ENCODE data around the gene SLC16A12.
A peak's percentile ranks its signal among the peaks of the same experiment; 100 is the strongest.

Gene SLC16A12

DNA sequence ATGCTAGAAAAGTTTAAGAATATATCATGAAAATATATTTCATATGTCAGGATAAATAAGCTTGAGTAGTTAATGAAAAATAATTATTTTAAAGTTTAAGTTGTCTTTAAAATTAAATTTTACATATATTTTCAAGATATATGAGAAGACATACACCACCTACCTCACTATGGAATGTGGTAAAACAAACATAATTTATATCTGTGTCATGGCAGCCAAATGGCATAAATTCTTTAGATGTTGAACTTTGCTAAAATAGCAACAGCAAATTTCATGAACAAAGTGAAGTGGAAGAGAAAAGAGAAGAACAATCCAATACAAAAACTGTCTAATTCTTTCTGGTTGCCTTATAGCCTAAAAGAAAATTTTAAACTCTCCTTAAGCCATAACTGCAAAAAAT lies 39.6 kb upstream of the SLC16A12 start:
- Histone ChIP-seq H3K36me3 (replicated peaks) (no peaks in the 10 kb centered on the region), H3K4me3 (ENCODE audit: low read depth, low read length) (no peak overlapping the region), H3K27ac (peak overlapping the region; percentile 50), H3K27me3 (replicated peaks) (no peaks in the 10 kb centered on the region)
- in situ Hi-C loops (cut with HindIII; ENCODE audit: low pct_ligation_motif_present, low sequenced_read_pairs) = no loop called here
- DNase-seq = no peak
- TF ChIP-seq, protein P1, sequence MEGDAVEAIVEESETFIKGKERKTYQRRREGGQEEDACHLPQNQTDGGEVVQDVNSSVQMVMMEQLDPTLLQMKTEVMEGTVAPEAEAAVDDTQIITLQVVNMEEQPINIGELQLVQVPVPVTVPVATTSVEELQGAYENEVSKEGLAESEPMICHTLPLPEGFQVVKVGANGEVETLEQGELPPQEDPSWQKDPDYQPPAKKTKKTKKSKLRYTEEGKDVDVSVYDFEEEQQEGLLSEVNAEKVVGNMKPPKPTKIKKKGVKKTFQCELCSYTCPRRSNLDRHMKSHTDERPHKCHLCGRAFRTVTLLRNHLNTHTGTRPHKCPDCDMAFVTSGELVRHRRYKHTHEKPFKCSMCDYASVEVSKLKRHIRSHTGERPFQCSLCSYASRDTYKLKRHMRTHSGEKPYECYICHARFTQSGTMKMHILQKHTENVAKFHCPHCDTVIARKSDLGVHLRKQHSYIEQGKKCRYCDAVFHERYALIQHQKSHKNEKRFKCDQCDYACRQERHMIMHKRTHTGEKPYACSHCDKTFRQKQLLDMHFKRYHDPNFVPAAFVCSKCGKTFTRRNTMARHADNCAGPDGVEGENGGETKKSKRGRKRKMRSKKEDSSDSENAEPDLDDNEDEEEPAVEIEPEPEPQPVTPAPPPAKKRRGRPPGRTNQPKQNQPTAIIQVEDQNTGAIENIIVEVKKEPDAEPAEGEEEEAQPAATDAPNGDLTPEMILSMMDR (IDR thresholded peaks at IDR 0.05; ENCODE audit: low read depth, low read length, missing control alignments) = no peak

DNA sequence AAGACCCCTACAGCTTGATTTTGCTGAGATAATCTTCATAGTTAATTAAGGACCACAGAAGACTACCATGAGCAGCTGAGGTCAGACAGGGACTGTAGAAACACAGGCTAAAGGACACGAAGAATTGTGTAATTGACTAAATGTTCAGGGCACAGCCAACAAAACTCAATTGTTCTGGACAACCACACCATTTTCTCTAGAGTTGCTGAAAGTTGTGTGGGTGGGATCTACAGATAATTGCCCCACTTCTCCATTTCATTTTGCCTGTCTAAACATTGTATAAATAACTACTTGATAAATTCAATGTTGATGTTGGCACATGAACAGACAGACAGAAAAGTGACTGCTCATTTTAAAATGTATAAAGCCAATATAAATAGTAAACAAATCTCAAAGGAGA lies 39.0 kb upstream of the SLC16A12 start:
- Histone ChIP-seq H3K27ac (peak overlapping the region; percentile 50), H3K4me3 (ENCODE audit: low read depth, low read length) (no peak overlapping the region), H3K36me3 (replicated peaks) (no peaks in the 10 kb centered on the region), H3K27me3 (replicated peaks) (no peaks in the 10 kb centered on the region)
- in situ Hi-C loops (cut with HindIII; ENCODE audit: low pct_ligation_motif_present, low sequenced_read_pairs) = no loop called here
- peak; percentile 29 for DNase-seq
- TF ChIP-seq, protein P1 (IDR thresholded peaks at IDR 0.05; ENCODE audit: low read depth, low read length, missing control alignments) = no peak

DNA sequence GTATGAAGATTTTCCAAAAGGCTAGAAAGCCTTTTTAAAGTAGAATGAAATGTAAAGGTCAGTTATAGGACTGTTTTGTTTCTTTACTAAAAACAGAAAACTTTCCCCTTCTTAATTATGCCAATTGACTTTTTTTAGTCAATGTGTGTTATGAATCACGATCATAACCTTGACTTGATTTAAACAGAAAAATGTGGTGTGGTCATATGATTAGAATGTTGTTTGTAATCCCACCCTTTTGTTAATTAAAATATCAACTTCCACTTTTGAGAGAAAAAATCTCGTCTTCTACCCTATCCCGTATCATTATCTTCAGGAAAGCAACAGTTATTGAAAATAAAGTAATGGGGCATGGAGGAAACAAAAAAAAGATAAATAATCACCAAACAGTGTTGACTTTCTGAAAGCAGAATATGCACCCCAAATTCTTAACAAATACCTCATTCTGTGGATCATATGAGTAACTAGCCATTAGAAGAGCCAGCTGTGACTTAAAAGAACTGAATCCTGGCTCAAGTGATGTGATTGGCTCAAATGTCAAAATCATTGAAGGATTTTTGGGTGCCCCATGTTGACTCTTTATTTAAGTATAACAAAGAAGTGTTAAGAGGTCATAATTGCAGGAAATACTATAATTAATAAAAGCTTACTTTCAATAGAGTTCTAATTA lies 32.3 kb upstream of the SLC16A12 start:
- in situ Hi-C loops (cut with HindIII; ENCODE audit: low pct_ligation_motif_present, low sequenced_read_pairs) = no loop called here
- Histone ChIP-seq H3K4me3 (ENCODE audit: low read depth, low read length) (no peak overlapping the region), H3K27me3 (replicated peaks) (no peaks in the 10 kb centered on the region), H3K36me3 (replicated peaks) (no peaks in the 10 kb centered on the region), H3K27ac (no peak overlapping the region)
- TF ChIP-seq, protein P1 (IDR thresholded peaks at IDR 0.05; ENCODE audit: low read depth, low read length, missing control alignments) = no peak
- no peak for DNase-seq

DNA sequence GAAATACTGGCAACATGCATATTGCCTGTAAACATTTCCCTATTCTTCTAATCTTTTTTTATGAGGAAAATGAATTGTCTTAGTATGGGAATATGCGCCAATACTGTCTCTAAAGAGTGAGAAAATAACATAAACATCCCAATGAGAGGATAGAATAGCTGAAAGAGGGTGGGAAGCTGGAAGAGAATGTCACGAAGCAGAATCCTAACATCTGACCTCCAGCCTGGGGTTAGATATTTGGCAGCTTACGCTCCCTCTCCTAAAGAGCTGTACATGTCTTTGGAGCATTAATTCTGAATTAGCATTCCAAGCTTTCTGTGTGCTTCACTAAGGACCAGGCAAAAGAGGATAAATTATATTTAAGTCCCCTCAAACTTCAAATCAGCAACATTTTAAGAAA lies 31.6 kb upstream of the SLC16A12 start:
- Histone ChIP-seq H3K4me3 (ENCODE audit: low read depth, low read length) (no peak overlapping the region), H3K27me3 (replicated peaks) (no peaks in the 10 kb centered on the region), H3K27ac (no peak overlapping the region), H3K36me3 (replicated peaks) (no peaks in the 10 kb centered on the region)
- TF ChIP-seq, protein P1 (IDR thresholded peaks at IDR 0.05; ENCODE audit: low read depth, low read length, missing control alignments) = no peak
- no peak for DNase-seq
- in situ Hi-C loops (cut with HindIII; ENCODE audit: low pct_ligation_motif_present, low sequenced_read_pairs) = no loop called here

DNA sequence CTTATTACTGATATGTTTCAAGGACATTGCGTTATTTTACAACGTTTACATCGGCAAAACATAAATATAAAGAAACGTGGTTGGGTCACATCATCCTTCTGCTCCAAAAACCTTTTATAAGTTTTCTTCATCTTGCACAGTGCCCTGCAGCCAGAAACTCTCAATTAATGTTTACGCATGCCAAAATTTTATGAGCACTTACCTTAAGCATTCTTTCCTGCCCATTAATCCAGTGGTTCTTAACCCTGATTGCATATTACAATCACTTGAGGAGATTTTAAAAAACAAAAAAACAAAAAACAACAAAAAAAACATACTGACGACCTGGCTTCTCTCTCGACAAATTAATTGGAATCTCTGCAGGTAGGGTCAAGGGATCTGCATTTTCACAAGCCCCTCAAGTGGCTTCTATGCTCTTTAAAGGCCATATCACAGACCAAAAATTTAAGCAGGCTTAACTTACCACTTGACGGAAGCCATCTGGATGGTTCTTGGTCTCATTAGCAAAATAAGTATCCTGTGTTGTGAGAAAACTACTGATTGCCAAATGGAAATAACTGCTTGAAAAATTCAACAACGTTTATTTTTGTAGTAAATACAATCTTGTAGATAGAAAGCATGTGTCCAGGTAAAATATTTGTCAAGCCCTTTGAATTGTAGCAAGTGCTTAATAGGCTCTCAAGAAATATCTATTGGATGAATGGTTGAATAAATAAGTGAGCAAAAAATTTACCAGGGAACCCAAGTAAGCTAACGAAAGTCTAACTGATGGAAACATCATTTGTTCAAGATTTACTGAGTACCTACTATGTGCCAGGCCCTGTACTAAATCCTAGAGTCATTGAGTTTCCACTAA lies 30.9 kb upstream of the SLC16A12 start:
- Histone ChIP-seq H3K27me3 (replicated peaks) (no peaks in the 10 kb centered on the region), H3K36me3 (replicated peaks) (no peaks in the 10 kb centered on the region), H3K4me3 (ENCODE audit: low read depth, low read length) (no peak overlapping the region), H3K27ac (no peak overlapping the region)
- no peak for DNase-seq
- TF ChIP-seq, protein P1 (IDR thresholded peaks at IDR 0.05; ENCODE audit: low read depth, low read length, missing control alignments) = no peak
- in situ Hi-C loops (cut with HindIII; ENCODE audit: low pct_ligation_motif_present, low sequenced_read_pairs) = no loop called here

Data from brain microvascular endothelial cell (primary cell).